ENCODE results near the gene EYA2.

Gene EYA2

GRCh38 chr20:46978951-46979491 is 84.4 kb downstream of the EYA2 start:
- DNase-seq (ENCODE audit: low read depth): no peak

GRCh38 chr20:46979603-46980241 is 85.1 kb downstream of the EYA2 start:
- DNase-seq (ENCODE audit: low read depth): no peak
- TF ChIP-seq CTCF (IDR thresholded peaks at IDR 0.05; ENCODE audit: low read depth, low read length): no peak
- TF ChIP-seq POLR2A (IDR thresholded peaks at IDR 0.05; ENCODE audit: extremely low read depth, insufficient read length): no peak
- no peak for TF ChIP-seq MAX (IDR thresholded peaks at IDR 0.05; ENCODE audit: low read depth, low read length)
- TF ChIP-seq MYC (IDR thresholded peaks at IDR 0.05; ENCODE audit: low read depth, low read length): no peak
- H3K4me3 ChIP-seq (ENCODE audit: low read depth, low read length): no peak overlapping the region

More at GRCh38 chr20:46978951-46979491, 84.4 kb downstream of the EYA2 start:
- H3K4me3 ChIP-seq (ENCODE audit: low read depth, low read length): no peak overlapping the region
- TF ChIP-seq POLR2A (IDR thresholded peaks at IDR 0.05; ENCODE audit: extremely low read depth, insufficient read length) (no peak), CTCF (IDR thresholded peaks at IDR 0.05; ENCODE audit: low read depth, low read length) (no peak), MYC (IDR thresholded peaks at IDR 0.05; ENCODE audit: low read depth, low read length) (no peak), MAX (IDR thresholded peaks at IDR 0.05; ENCODE audit: low read depth, low read length) (no peak)

GRCh38 chr20:46981184-46981583 is 86.5 kb downstream of the EYA2 start:
- DNase-seq (ENCODE audit: low read depth): no peak
- H3K4me3 ChIP-seq (ENCODE audit: low read depth, low read length): no peak overlapping the region
- TF ChIP-seq POLR2A (IDR thresholded peaks at IDR 0.05; ENCODE audit: extremely low read depth, insufficient read length) (no peak), CTCF (IDR thresholded peaks at IDR 0.05; ENCODE audit: low read depth, low read length) (no peak), MAX (IDR thresholded peaks at IDR 0.05; ENCODE audit: low read depth, low read length) (no peak), MYC (IDR thresholded peaks at IDR 0.05; ENCODE audit: low read depth, low read length) (no peak)

DNA sequence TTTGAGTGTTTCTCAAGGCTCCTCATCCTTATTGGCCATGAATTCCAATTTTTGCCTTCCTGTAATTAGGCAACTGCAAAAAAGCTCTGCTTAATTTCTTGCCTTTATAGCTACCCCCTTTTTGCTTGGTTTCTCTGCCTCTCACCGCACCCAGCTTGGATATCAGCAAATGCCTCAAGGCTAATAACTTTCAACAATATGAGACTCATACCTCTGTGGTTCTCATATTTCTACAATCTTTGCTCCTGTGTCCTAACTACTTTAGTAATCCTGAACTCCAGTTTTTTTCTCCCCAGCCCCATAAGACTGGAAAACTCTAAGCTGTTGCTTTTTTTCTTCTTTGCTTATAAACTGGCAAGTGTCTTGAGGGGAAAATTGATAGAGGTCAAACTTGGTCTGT is 88.8 kb downstream of the EYA2 start:
- DNase-seq (ENCODE audit: low read depth): no peak
- TF ChIP-seq MAX (IDR thresholded peaks at IDR 0.05; ENCODE audit: low read depth, low read length): no peak
- TF ChIP-seq POLR2A (IDR thresholded peaks at IDR 0.05; ENCODE audit: extremely low read depth, insufficient read length): no peak
- no peak for TF ChIP-seq CTCF (IDR thresholded peaks at IDR 0.05; ENCODE audit: low read depth, low read length)
- TF ChIP-seq MYC (IDR thresholded peaks at IDR 0.05; ENCODE audit: low read depth, low read length): no peak
- no peak overlapping the region for H3K4me3 ChIP-seq (ENCODE audit: low read depth, low read length)

GRCh38 chr20:46984405-46984804 is 89.8 kb downstream of the EYA2 start:
- no peak for DNase-seq (ENCODE audit: low read depth)
- no peak overlapping the region for H3K4me3 ChIP-seq (ENCODE audit: low read depth, low read length)
- no peak for TF ChIP-seq POLR2A (IDR thresholded peaks at IDR 0.05; ENCODE audit: extremely low read depth, insufficient read length)
- no peak for TF ChIP-seq CTCF (IDR thresholded peaks at IDR 0.05; ENCODE audit: low read depth, low read length)
- no peak for TF ChIP-seq MAX (IDR thresholded peaks at IDR 0.05; ENCODE audit: low read depth, low read length)
- TF ChIP-seq MYC (IDR thresholded peaks at IDR 0.05; ENCODE audit: low read depth, low read length): no peak

Data from NB4 (cell line).